HEK293 (cell line): ENCODE measurements around the gene DEFB131B.
"Not testable (repeated sequence)": the region's sequence is repeated elsewhere in the genome, so short reads cannot be mapped to it uniquely, and the experiment has no call there.

Experiments used
- CTCF ChIA-PET: fragments of 350-600 bp; formaldehyde crosslinking; extraction: SDS; loops from one replicate; lab custom pipeline; 2021; ENCODE audit warnings: antibody characterized with exemption; lab: Yijun Ruan, JAX
- POLR2A ChIA-PET: fragments of 300-600 bp; formaldehyde crosslinking; extraction: SDS; loops from one replicate; lab custom pipeline; 2020; ENCODE audit warnings: antibody characterized with exemption, inconsistent platforms; lab: Yijun Ruan, JAX
- H3K27ac ChIP-seq: fragments of 200-500 bp; sonication (Bioruptor generic); 2 replicates; pipeline ENCODE4 v1.5.1; 2014; ENCODE audit warnings: low read depth, low read length, control low read depth, inconsistent platforms; ENCODE audit errors: extremely low read depth
- H3K36me3 ChIP-seq, 2 experiments: fragments of 200-500 bp in 1 of 2; sonication (Bioruptor generic) in 1 of 2; 1 replicate in 1 of 2; 2 replicates in 1 of 2; pipeline ENCODE4 v1.5.1; 2014 to 2017; ENCODE audit warnings: inconsistent platforms in 2 of 2, low read length in 2 of 2; ENCODE audit not compliant: control insufficient read depth in 2 of 2, insufficient read depth in 1 of 2
- H3K4me1 ChIP-seq: fragments of 200-500 bp; sonication (Bioruptor generic); 2 replicates; pipeline ENCODE4 v1.5.1; 2014; ENCODE audit warnings: mild to moderate bottlenecking, low read length, inconsistent platforms; ENCODE audit not compliant: control insufficient read depth, insufficient read depth
- H3K4me3 ChIP-seq: 2 replicates; pipeline ENCODE4 v1.5.1; 2011; ENCODE audit warnings: low read depth, mild to moderate bottlenecking, control low read depth, low read length, moderate library complexity
- H3K9me3 ChIP-seq: fragments of 200-500 bp; sonication (Bioruptor generic); 2 replicates; pipeline ENCODE4 v1.5.1; 2014; ENCODE audit warnings: low read depth, low read length, inconsistent platforms; ENCODE audit not compliant: control insufficient read depth, insufficient read depth
- EGR2 ChIP-seq: fragments of 450-650 bp; formaldehyde crosslinking; IDR thresholded peaks from 2 replicates; pipeline ENCODE4 v1.5.1; 2016; ENCODE audit warnings: low read depth, missing biosample characterization, missing genetic modification characterization
- ELK4 ChIP-seq: IDR thresholded peaks from 2 replicates; pipeline ENCODE4 v1.6.1; 2011; ENCODE audit warnings: mild to moderate bottlenecking, low read depth, low read length, borderline replicate concordance
- GLIS1 ChIP-seq: fragments of 450-650 bp; formaldehyde crosslinking; IDR thresholded peaks from 2 replicates; pipeline ENCODE4 v1.5.1; 2016; ENCODE audit warnings: missing biosample characterization, missing genetic modification characterization
- HIC1 ChIP-seq: fragments of 450-650 bp; formaldehyde crosslinking; IDR thresholded peaks from 2 replicates; pipeline ENCODE4 v1.5.1; 2016; ENCODE audit warnings: missing biosample characterization, missing genetic modification characterization
- MYNN ChIP-seq: fragments of 450-650 bp; formaldehyde crosslinking; IDR thresholded peaks from 2 replicates; pipeline ENCODE4 v1.5.1; 2016; ENCODE audit warnings: missing biosample characterization, missing genetic modification characterization, borderline replicate concordance
- PRDM4 ChIP-seq: fragments of 450-650 bp; formaldehyde crosslinking; IDR thresholded peaks from 2 replicates; pipeline ENCODE4 v1.5.1; 2017; ENCODE audit warnings: missing biosample characterization, missing genetic modification characterization
- TSHZ1 ChIP-seq: fragments of 450-650 bp; formaldehyde crosslinking; IDR thresholded peaks from 2 replicates; pipeline ENCODE4 v1.5.1; 2016; ENCODE audit warnings: missing biosample characterization, missing genetic modification characterization, borderline replicate concordance
- ZBTB26 ChIP-seq: fragments of 450-650 bp; formaldehyde crosslinking; optimal IDR thresholded peaks from 2 replicates; pipeline ENCODE3; 2016; ENCODE audit warnings: missing biosample characterization, mild to moderate bottlenecking, missing genetic modification characterization
- ZFP41 ChIP-seq: fragments of 450-650 bp; formaldehyde crosslinking; IDR thresholded peaks from 2 replicates; pipeline ENCODE4 v1.5.1; 2016; ENCODE audit warnings: missing biosample characterization, missing genetic modification characterization, borderline replicate concordance
- ZNF175 ChIP-seq: fragments of 450-650 bp; formaldehyde crosslinking; IDR thresholded peaks from 2 replicates; pipeline ENCODE4 v1.5.1; 2016; ENCODE audit warnings: missing biosample characterization, missing genetic modification characterization
- ZNF274 ChIP-seq, 2 experiments: fragments of 200-500 bp in 1 of 2; fragments of 450-650 bp in 1 of 2; sonication (Bioruptor generic) in 1 of 2; formaldehyde crosslinking in 1 of 2; IDR thresholded peaks; 2 replicates each; pipeline versions ENCODE4 v1.5.1 to v1.6.1; 2014 to 2016; ENCODE audit warnings: borderline replicate concordance in 1 of 2, inconsistent platforms in 1 of 2, low read length in 1 of 2, missing biosample characterization in 1 of 2, missing genetic modification characterization in 1 of 2
- ZNF48 ChIP-seq: fragments of 450-650 bp; formaldehyde crosslinking; IDR thresholded peaks from 2 replicates; pipeline ENCODE4 v1.5.1; 2016; ENCODE audit warnings: missing biosample characterization, missing genetic modification characterization
- ZNF654 ChIP-seq: fragments of 450-650 bp; formaldehyde crosslinking; IDR thresholded peaks from 2 replicates; pipeline ENCODE4 v1.5.1; 2016; ENCODE audit warnings: low read depth, missing biosample characterization, missing genetic modification characterization
- ZNF677 ChIP-seq: fragments of 450-650 bp; IDR thresholded peaks from 2 replicates; pipeline ENCODE4 v1.5.0; 2018; ENCODE audit warnings: missing biosample characterization, mild to moderate bottlenecking, missing genetic modification characterization, moderate library complexity
- ZSCAN18 ChIP-seq: fragments of 450-650 bp; formaldehyde crosslinking; IDR thresholded peaks from 2 replicates; pipeline ENCODE4 v1.5.1; 2016; ENCODE audit warnings: missing biosample characterization, missing genetic modification characterization

The DEFB131B gene

GRCh38 chr11:71911986-71912340 lies 33.7 kb downstream of the DEFB131B start:
- H3K4me3 ChIP-seq, POLR2A ChIA-PET, CTCF ChIA-PET, H3K4me1 ChIP-seq, H3K27ac ChIP-seq, H3K9me3 ChIP-seq: not testable (repeated sequence)
- peaks cover 3 to 58% of the 10 kb centered on the region in 2 experiments; a peak in 2 of 3 replicates for H3K36me3 ChIP-seq

- Histone ChIP-seq H3K4me1 (no peaks in the 10 kb centered on the region), H3K9me3 (no peaks in the 10 kb centered on the region), H3K4me3 (no peak overlapping the region), H3K36me3 (peaks cover 3 to 71% of the 10 kb centered on the region in 2 experiments; a peak in 2 of 3 replicates), H3K27ac (no peak overlapping the region)
- no peak for TF ChIP-seq ZSCAN18 (tag by site-specific recombination)
- no peak for TF ChIP-seq GLIS1 (tag by site-specific recombination)
- TF ChIP-seq HIC1 (tag by site-specific recombination), result no peak
- TF ChIP-seq ZBTB26 (tag by site-specific recombination), result no peak
- no peak for TF ChIP-seq PRDM4
- no peak for TF ChIP-seq EGR2
- TF ChIP-seq ZNF175 (tag by site-specific recombination), result no peak
- no peak for TF ChIP-seq ZFP41 (tag by site-specific recombination)
- no peak for TF ChIP-seq MYNN (tag by site-specific recombination)
- TF ChIP-seq ELK4, result no peak
- no peak for TF ChIP-seq ZNF654 (tag by site-specific recombination)
- no peak for TF ChIP-seq ZNF48
- no peak for TF ChIP-seq TSHZ1 (tag by site-specific recombination)
- no peak for TF ChIP-seq ZNF677 (tag by site-specific recombination)
- TF ChIP-seq ZNF274 (IDR thresholded peaks at IDR 0.05; ENCODE audit: low read length), result no peak
- no peak for TF ChIP-seq ZNF274 (tag by site-specific recombination; IDR thresholded peaks at IDR 0.05; ENCODE audit: borderline replicate concordance)
- ChIA-PET POLR2A (no interaction called here), CTCF (interaction anchor here (0.7 kb wide), 1 partner anchor 36 kb away, joined by 3 read pairs; no protein-coding TSS in a partner anchor)
These were observed 35.7 kb downstream of the DEFB131B start for GRCh38 chr11:71913756-71914526.
